Panc1 (cell line): ENCODE results near the gene EPS8L2. TPM values are rescaled to one million over a fixed set of nuclear protein-coding genes. Genes with fewer than 3 reads are reported as not detected.

Experiments
- ATAC-seq: fragments of 200-7000 bp; cut with Tn5 transposase; 2 replicates; pipeline ENCODE4 v1.9.1; 2020; ENCODE audit warnings: mild to moderate bottlenecking, moderate library complexity
- BruUV-seq: library from RNA; stranded (reverse); fragments of 400-500 nt; replicated peaks from 2 replicates; lab custom pipeline; 2021; lab: Mats Ljungman, UMichigan
- CTCF ChIA-PET: fragments of 300-600 bp; sonication (Branson Sonifier 250); formaldehyde crosslinking; loops from one replicate; lab custom pipeline; 2022; ENCODE audit warnings: antibody characterized with exemption; lab: Charles Lee
- POLR2A ChIA-PET: fragments of 300-600 bp; sonication (Branson Sonifier 250); formaldehyde crosslinking; loops from one replicate; lab custom pipeline; 2022; ENCODE audit warnings: antibody characterized with exemption; lab: Charles Lee
- DNase-seq: peaks from one replicate; pipeline ENCODE4 v3.0.0-alpha.2; 2010; ENCODE audit warnings: low read depth, low spot score
- H3K27ac ChIP-seq: 2 replicates; pipeline ENCODE4 v1.5.1; 2011; ENCODE audit warnings: mild to moderate bottlenecking, low read length, inconsistent platforms
- H3K27me3 ChIP-seq: fragments of 200-500 bp; sonication (Bioruptor generic); 2 replicates; pipeline ENCODE4 v1.6.0; 2014; ENCODE audit warnings: low read length, inconsistent platforms; ENCODE audit not compliant: control insufficient read depth, insufficient read depth
- H3K36me3 ChIP-seq: fragments of 200-500 bp; sonication (Bioruptor generic); 2 replicates; pipeline ENCODE4 v1.5.1; 2014; ENCODE audit warnings: inconsistent platforms, mild to moderate bottlenecking, low read length, moderate library complexity; ENCODE audit not compliant: control insufficient read depth, insufficient read depth
- H3K4me1 ChIP-seq: 2 replicates; pipeline ENCODE4 v1.5.1; 2011; ENCODE audit warnings: inconsistent platforms, mild to moderate bottlenecking, low read length, moderate library complexity; ENCODE audit not compliant: control insufficient read depth, insufficient read depth
- H3K4me3 ChIP-seq, 2 experiments: 2 replicates each; pipeline ENCODE4 v1.5.1; 2011 to 2012; ENCODE audit warnings: low read depth in 2 of 2, low read length in 2 of 2, mild to moderate bottlenecking in 2 of 2, inconsistent platforms in 1 of 2, moderate library complexity in 1 of 2
- H3K9me3 ChIP-seq: fragments of 200-500 bp; sonication (Bioruptor generic); 2 replicates; pipeline ENCODE4 v1.5.1; 2014; ENCODE audit warnings: low read depth, mild to moderate bottlenecking, inconsistent platforms, low read length, moderate library complexity; ENCODE audit not compliant: control insufficient read depth, insufficient read depth
- CTCF ChIP-seq: fragments of 450-650 bp; IDR thresholded peaks from 2 replicates; pipeline ENCODE4 v1.5.1; 2017; ENCODE audit warnings: mild to moderate bottlenecking
- POLR2AphosphoS5 ChIP-seq: IDR thresholded peaks from 2 replicates; pipeline ENCODE4 v1.6.1; 2012; ENCODE audit warnings: mild to moderate bottlenecking, low read depth, low read length, moderate library complexity
- REST ChIP-seq, 2 experiments: IDR thresholded peaks; 2 replicates each; pipeline ENCODE4 v1.6.1; 2011 to 2012; ENCODE audit warnings: low read depth in 2 of 2, control low read depth in 1 of 2, low read length in 1 of 2, mild to moderate bottlenecking in 1 of 2, moderate library complexity in 1 of 2; ENCODE audit not compliant: insufficient read depth in 1 of 2
- SIN3A ChIP-seq: IDR thresholded peaks from 2 replicates; pipeline ENCODE4 v1.6.1; 2012; ENCODE audit warnings: low read depth, mild to moderate bottlenecking, low read length, moderate library complexity, borderline replicate concordance; ENCODE audit not compliant: insufficient read depth
- TCF7L2 ChIP-seq: IDR thresholded peaks from 2 replicates; pipeline ENCODE4 v1.6.1; 2011; ENCODE audit warnings: mild to moderate bottlenecking, low read depth, low read length, inconsistent platforms
- in situ Hi-C: cut with HindIII; loops from 2 replicates; pipeline ENCODE4 v1.10.0; 2016; ENCODE audit warnings: low sequenced_read_pairs, low pct_unique_long_range_greater_than_20kb
- intact Hi-C: fragments of 100-400 bp; cut with micrococcal nuclease; formaldehyde crosslinking; loops from one replicate; pipeline ENCODE4 v1.10.0; 2022; ENCODE audit not compliant: unreplicated experiment
- total RNA-seq: library from RNA; stranded (reverse); gene quantifications from one replicate; pipeline ENCODE4 v1.2.1, GENCODE V29; 2021; ENCODE audit not compliant: unreplicated experiment

Gene EPS8L2
- total RNA-seq, 1 experiment from 2014 or later, result 256 TPM

- TF ChIP-seq CTCF (no peak), POLR2AphosphoS5 (no peak), TCF7L2 (no peak), SIN3A (no peak), REST (IDR thresholded peaks at IDR 0.05; ENCODE audit: insufficient read depth in 1 of 2, low read depth in 2 of 2, low read length in 1 of 2) (no peak)
- Histone ChIP-seq H3K9me3 (no peaks in the 10 kb centered on the region), H3K36me3 (no peaks in the 10 kb centered on the region; the same call in 1 of the 2 replicates), H3K27me3 (no peaks in the 10 kb centered on the region), H3K4me3 (no peak overlapping the region), H3K4me1 (no peaks in the 10 kb centered on the region), H3K27ac (no peak overlapping the region)
- ATAC-seq, result no peak
- DNase-seq, result no peak
- in situ Hi-C loops (no loop called here), intact Hi-C loops (no loop called here)
- no TSS peak for BruUV-seq
- ChIA-PET CTCF (no interaction called here), POLR2A (interaction anchor here (0.7 kb wide), 1 partner anchor 127 kb away, joined by 6 read pairs; no protein-coding TSS in a partner anchor)
These were observed 49.2 kb upstream of the EPS8L2 start for GRCh38 chr11:656866-657265.

DNA sequence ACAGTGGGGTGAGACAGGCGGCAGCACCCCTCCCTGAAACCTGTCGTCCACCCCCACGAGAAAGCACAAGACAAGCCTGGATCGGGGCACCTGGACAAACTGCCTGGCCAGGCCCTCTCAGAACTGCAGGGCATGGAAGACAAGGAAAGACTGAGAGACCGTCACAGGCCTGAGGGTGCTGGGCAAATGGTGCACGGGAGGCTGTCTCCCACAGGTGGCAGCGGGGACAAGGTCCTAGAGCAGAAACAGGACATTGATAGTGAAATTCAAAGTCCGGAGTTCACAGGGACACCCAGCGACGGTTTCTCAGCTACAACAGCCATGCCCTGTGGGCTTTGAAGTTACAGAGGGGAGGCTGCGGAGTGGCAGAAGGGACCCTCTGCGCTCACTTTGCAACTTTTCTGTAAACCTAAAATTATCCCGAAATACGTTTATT lies 48.3 kb upstream of the EPS8L2 start:
- H3K27me3 ChIP-seq, result no peaks in the 10 kb centered on the region
- no peaks in the 10 kb centered on the region; the same call in 1 of the 2 replicates for H3K36me3 ChIP-seq
- POLR2A ChIA-PET, result no interaction called here
- TF ChIP-seq SIN3A (no peak), POLR2AphosphoS5 (no peak), CTCF (no peak), REST (IDR thresholded peaks at IDR 0.05; ENCODE audit: insufficient read depth in 1 of 2, low read depth in 2 of 2, low read length in 1 of 2) (no peak), TCF7L2 (no peak)
- no peaks in the 10 kb centered on the region for H3K4me1 ChIP-seq
- no peak overlapping the region for H3K27ac ChIP-seq
- DNase-seq (no peak), ATAC-seq (no peak)
- H3K4me3 ChIP-seq, result no peak overlapping the region
- H3K9me3 ChIP-seq, result no peaks in the 10 kb centered on the region
- BruUV-seq, result no TSS peak
- in situ Hi-C loops (no loop called here), intact Hi-C loops (no loop called here)
- CTCF ChIA-PET, result interaction anchor here (0.6 kb wide), 1 partner anchor 12 kb away, joined by 8 read pairs; no protein-coding TSS in a partner anchor
